K562 (cell line): ENCODE results near the gene ZNF740. TPM values are rescaled to one million over a fixed set of nuclear protein-coding genes. Genes with fewer than 3 reads are reported as not detected.

Source experiments
- AFF1 ChIP-seq, 2 experiments: fragments of 450-650 bp; IDR thresholded peaks; 2 replicates each; pipeline ENCODE4 v1.6.1; 2018; ENCODE audit warnings: mild to moderate bottlenecking in 2 of 2, low read depth in 1 of 2; ENCODE audit not compliant: partially characterized antibody in 2 of 2
- ARID3B ChIP-seq: fragments of 250-450 bp; sonication (Bioruptor Pico); IDR thresholded peaks from 2 replicates; pipeline ENCODE4 v1.4.0; 2020; ENCODE audit warnings: borderline replicate concordance
- BRD4 ChIP-seq: fragments of 200-600 bp; sonication (generic); IDR thresholded peaks from 2 replicates; pipeline ENCODE4 v1.6.1; 2017; ENCODE audit warnings: inconsistent platforms
- CEBPG ChIP-seq, 3 experiments: fragments of 200-800 bp in 1 of 3; sonication (Bioruptor generic) in 1 of 3; sonication (generic) in 1 of 3; formaldehyde crosslinking in 1 of 3; IDR thresholded peaks in 2 of 3; conservative IDR thresholded peaks in 1 of 3; 2 replicates each; pipeline versions ENCODE4 v1.6.1 to v1.8.0; 2016 to 2022; ENCODE audit warnings: missing compliant biosample characterization in 2 of 3, missing genetic modification characterization in 2 of 3, mild to moderate bottlenecking in 1 of 3, missing genetic modification reagents in 1 of 3
- CREB3L1 ChIP-seq: fragments of 450-650 bp; IDR thresholded peaks from 2 replicates; pipeline ENCODE4 v1.6.1; 2014; ENCODE audit warnings: low read depth, mild to moderate bottlenecking, moderate library complexity, borderline replicate concordance
- CREBBP ChIP-seq: IDR thresholded peaks from one replicate; pipeline ENCODE4 v1.6.1; 2012; ENCODE audit warnings: low read depth, mild to moderate bottlenecking, control low read depth, inconsistent platforms, low read length
- MIER1 ChIP-seq: fragments of 450-650 bp; IDR thresholded peaks from 2 replicates; pipeline ENCODE4 v1.6.1; 2016; ENCODE audit warnings: antibody characterized with exemption, mild to moderate bottlenecking, low read depth
- SMAD1 ChIP-seq: fragments of 150-350 bp; IDR thresholded peaks from 2 replicates; pipeline ENCODE4 v1.6.1; 2014; ENCODE audit warnings: low read length, low read depth; ENCODE audit not compliant: partially characterized antibody
- TAF7 ChIP-seq: fragments of 450-650 bp; IDR thresholded peaks from 2 replicates; pipeline ENCODE4 v1.6.1; 2016; ENCODE audit warnings: missing genetic modification characterization, missing compliant biosample characterization
- TARDBP ChIP-seq: fragments of 450-650 bp; IDR thresholded peaks from 2 replicates; pipeline ENCODE4 v1.6.1; 2016
- THRB ChIP-seq: fragments of 450-650 bp; formaldehyde crosslinking; conservative IDR thresholded peaks from 2 replicates; pipeline ENCODE4 v1.4.0; 2022; ENCODE audit warnings: mild to moderate bottlenecking, missing genetic modification characterization
- TRIM28 ChIP-seq: fragments of 450-650 bp; IDR thresholded peaks from 2 replicates; pipeline ENCODE4 v1.6.1; 2017
- ZNF518B ChIP-seq: fragments of 250-450 bp; sonication (Bioruptor Pico); IDR thresholded peaks from 2 replicates; pipeline ENCODE4 v1.5.0; 2021; ENCODE audit warnings: mild to moderate bottlenecking, moderate library complexity
- polyA plus RNA-seq, 8 experiments: library from polyadenylated mRNA; depleted of rRNA in 4 of 8; stranded (reverse) in 5 of 8; unstranded in 3 of 8; fragments of >200 nt; fragmentation: Nextera tagmentation in 2 of 8; fragmentation: Illumina TruSeq in 1 of 8; extraction: Ambion mirVana in 2 of 8; extraction: Trizol in 1 of 8; gene quantifications; 2 replicates each; pipeline versions ENCODE4 v1.2.1 to v1.2.3, GENCODE V29; 2011 to 2014; ENCODE audit warnings: inconsistent platforms in 1 of 8, missing spikeins in 1 of 8
- total RNA-seq, 7 experiments: library from RNA; depleted of rRNA in 6 of 7; stranded (reverse); fragments of >200 nt in 6 of 7; fragmentation: Illumina TruSeq in 2 of 7; extraction: Trizol in 2 of 7; gene quantifications; 2 replicates each; pipeline versions ENCODE4 v1.2.1 to v1.2.3, GENCODE V29; 2011 to 2021; ENCODE audit warnings: low replicate concordance in 1 of 7

The ZNF740 gene
- total and polyA plus RNA-seq, 9 of the 15 experiments (the other 6 are each of a cell fraction or from before 2014, with no cell fraction given): 0.57 to 46.4 (median 18.6) TPM

GRCh38 chr12:53221203-53222080 lies 40.9 kb downstream of the ZNF740 start (continued):
- TF ChIP-seq CREB3L1: peak; percentile 79
- peak; percentile 63; the same call in 1 of the 2 replicates for TF ChIP-seq TRIM28
- TF ChIP-seq SMAD1: peak; percentile 33
- TF ChIP-seq AFF1 (IDR thresholded peaks at IDR 0.05; ENCODE audit: low read depth in 1 of 2, partially characterized antibody in 2 of 2): peak in 1 of 2 experiments; percentile 81
- TF ChIP-seq CEBPG (CRISPR knock-in tag; IDR thresholded peaks at IDR 0.05): no peak
- no peak for TF ChIP-seq CEBPG (tag; conservative IDR thresholded peaks at IDR 0.05 in 1 of 2, IDR thresholded peaks at IDR 0.05 in 1 of 2)
- 0 out of 2 replicates have a peak, but pooled peaks have one; percentile 47 for TF ChIP-seq TARDBP
- peak; percentile 62; the same call in 1 of the 2 replicates for TF ChIP-seq BRD4
- no peak for TF ChIP-seq ARID3B (CRISPR knock-in tag)
- TF ChIP-seq THRB (CRISPR knock-in tag): no peak
- no peak for TF ChIP-seq ZNF518B (CRISPR knock-in tag)
- TF ChIP-seq MIER1: 0 out of 2 replicates have a peak, but pooled peaks have one; percentile 40
- TF ChIP-seq TAF7 (tag): peak; percentile 79
- no peak for TF ChIP-seq CREBBP
